ENCODE data around the gene TPM1.

GRCh38 chr15:63004211-63004610, 38.3 kb upstream of the TPM1 start:
- TF ChIP-seq CTCF (IDR thresholded peaks at IDR 0.05): no peak
- TF ChIP-seq POLR2AphosphoS5 (IDR thresholded peaks at IDR 0.05): no peak

Measured in suprapubic skin (tissue), 3 donors.